SKM-1 (cell line): ENCODE measurements around the gene PDF.
A peak's percentile ranks its signal among the peaks of the same experiment; 100 is the strongest.
"Not testable (repeated sequence)": the region's sequence is repeated elsewhere in the genome, so short reads cannot be mapped to it uniquely, and the experiment has no call there.

Experiments
- DNase-seq: peaks from one replicate; lab custom pipeline; 2025; ENCODE audit not compliant: unreplicated experiment; lab: John Stamatoyannopoulos, UW

The PDF gene, protein sequence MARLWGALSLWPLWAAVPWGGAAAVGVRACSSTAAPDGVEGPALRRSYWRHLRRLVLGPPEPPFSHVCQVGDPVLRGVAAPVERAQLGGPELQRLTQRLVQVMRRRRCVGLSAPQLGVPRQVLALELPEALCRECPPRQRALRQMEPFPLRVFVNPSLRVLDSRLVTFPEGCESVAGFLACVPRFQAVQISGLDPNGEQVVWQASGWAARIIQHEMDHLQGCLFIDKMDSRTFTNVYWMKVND

DNA sequence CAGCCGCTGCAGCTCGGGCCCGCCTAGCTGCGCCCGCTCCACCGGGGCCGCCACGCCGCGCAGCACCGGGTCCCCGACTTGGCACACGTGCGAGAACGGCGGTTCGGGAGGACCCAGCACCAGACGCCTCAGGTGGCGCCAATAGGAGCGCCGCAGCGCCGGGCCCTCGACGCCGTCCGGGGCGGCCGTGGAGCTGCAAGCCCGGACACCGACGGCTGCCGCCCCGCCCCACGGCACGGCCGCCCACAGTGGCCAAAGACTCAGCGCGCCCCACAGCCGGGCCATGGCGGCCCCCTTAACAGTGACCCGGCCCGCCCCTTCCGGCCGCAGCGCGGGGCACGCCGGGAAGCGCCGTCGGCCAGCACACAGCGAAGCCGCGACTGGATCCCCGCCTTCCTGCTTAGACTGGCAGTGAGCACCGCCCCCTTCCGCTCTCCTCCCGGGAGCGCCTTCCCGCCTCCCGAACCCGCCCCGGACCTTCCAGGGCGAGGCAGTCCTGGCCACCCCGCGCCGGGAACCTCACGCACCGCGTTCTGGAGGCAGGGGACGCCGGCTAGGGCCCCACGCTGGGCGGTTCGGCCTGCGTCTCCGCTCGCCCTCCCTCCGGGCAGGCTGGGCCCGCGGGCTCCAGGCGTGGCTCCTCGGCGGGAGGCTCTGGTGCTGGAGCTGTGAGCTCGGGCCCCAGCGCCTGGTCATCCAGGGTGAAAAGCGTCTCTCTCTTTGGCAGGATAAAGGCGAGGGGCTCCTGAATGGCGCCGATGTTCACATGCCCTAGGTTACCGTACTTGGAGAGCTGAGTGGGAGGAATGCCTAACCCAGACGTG lies at the start of gene PDF:
Gene PDF (minus strand): TSS at position 303 of the 824 bp plus-strand sequence. CDS start 18 bp downstream, at position 285.
- DNase-seq: peak; percentile 68

DNA sequence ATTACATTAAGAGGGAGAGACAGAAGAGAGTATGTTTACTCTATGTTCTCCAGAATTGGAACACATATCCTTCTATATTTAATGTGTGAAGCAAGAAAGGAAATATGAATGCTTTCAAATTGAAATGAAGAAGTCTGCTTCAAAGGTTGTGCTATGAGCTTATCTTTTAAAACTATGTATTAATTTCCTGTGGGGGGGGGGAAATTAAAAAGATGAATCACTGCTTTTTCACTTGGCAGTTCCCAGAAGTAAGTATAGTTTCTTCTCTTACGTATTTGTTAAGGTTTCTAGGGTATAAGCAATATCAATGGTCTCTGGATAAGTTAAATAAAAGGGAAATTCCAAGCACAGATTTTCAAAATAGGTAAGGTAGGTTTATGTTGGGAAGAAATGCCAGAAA lies 48.4 kb upstream of the PDF start:
- no peak for DNase-seq

DNA sequence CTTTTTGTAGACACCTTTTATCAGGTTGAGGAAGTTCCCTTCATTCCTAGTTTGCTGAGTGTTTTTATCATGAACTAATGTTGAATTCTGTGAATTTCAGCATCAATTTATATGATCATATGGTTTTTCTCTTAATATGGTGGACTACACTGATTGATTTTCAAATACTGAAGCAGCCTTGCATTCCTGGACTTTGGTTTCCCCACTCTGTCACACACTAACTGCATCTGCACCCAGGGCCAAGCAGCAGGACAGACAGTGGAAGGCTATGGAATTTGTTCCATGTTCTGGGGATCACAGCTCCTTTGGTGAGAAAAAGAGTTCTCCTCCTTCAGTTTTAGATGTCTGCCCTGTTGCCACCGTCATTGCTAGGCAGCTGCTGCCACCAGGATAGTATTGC lies 47.6 kb upstream of the PDF start:
- no peak for DNase-seq

DNA sequence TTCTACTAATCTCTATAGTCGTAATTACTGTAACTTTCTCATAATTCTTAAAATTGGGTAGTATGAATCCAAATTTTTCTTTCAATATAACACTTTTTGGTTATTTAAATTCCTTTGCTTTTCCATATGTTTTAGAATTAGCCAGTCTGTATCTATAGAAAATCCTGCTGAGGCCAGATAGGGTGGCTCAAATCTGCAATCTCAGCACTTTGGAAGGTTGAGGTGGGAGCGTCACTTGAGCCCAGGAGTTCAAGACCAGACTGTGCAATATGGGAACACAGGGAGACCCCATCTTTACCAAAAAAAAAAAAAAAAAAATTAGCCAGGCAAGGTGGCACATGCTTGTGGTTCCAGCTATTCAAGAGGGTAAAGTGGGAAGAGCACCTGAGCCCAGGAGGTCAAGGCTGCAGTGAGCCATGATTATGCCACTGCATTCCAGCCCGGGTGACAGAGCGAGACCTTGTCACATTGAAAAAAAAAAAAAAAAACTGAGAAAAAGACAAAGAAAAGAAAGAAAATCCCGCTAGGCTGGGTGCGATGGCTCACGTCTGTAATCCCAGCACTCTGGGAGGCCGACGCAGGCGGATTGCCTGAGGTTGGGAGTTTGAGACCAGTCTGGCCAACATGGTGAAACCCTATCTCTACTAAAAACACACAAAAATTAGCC lies 46.1 kb upstream of the PDF start:
- no peak for DNase-seq

DNA sequence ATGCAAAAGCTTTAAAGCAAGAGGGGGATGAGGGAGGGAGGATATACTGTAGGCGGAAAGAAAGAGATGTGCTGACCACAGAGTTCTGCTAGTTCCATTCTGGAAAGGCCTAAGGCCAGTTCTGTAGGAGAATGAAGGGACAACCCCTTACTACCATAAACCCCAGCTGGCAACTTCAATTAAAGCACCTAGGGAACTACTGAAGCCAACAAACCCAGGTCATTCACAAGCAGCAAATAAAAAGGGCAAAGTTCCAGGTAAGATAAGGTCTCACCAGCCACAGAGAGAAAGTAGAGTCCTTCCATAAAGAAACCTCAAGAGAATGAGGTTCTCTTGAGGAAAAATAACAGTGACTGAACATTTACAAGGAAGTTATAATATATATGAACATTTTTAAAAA lies 42.6 kb upstream of the PDF start:
- no peak for DNase-seq

DNA sequence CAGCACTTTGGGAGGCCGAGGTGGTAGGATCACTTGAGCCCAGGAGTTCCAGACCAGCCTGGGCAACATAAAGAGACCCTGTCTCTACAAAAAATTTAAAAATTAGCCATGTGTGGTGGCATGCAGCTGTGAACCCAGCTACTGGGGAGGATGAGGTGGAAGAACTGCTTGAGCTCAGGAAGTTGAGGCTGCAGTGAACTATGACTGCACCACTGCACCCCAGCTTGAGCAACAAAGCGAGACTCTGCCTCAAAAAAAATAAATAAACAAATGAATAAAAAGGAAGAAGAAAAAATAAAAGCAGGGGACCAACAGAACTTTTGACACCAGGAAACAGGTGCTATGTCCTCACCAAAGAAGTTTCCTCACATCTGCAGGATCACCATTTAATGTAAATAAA lies 41.2 kb upstream of the PDF start:
- no peak for DNase-seq

DNA sequence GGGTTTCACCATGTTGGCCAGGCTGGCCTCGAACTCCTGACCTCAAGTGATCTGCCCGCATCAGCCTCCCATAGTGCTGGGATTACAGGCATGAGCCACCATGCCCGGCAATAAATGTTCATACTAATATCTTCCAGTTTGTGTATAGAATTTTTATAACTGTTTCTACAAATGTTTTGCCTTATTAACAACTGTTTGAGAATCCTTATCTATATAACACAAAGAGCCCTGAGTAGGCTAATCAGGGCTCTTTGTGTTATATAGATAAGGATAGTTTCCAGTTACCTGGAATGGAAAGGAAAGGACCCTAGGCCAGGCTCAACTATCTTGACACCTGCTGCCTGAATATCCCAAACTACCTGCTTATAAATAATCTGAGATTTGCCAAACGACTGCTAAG lies 38.5 kb upstream of the PDF start:
- no peak for DNase-seq

DNA sequence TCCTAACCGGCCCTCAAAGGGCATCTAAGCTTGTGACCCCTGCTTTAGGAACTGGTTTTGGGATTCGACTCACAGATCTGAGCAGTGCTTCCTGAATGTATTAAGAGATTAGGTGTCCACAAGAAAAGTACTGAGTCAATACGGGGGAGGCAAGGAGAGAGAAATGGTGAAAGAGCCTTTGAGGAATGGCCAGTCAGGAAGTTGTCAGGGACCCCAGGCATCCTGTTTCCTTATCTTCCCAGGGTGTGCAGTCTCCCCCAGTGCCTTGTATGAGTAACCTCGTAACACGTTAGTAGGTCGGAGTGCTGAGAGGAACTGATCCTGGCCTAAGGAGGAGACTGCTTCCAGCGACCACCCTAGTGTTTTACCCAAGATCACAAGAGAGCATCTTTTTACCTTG lies 37.6 kb upstream of the PDF start:
- DNase-seq: no peak

DNA sequence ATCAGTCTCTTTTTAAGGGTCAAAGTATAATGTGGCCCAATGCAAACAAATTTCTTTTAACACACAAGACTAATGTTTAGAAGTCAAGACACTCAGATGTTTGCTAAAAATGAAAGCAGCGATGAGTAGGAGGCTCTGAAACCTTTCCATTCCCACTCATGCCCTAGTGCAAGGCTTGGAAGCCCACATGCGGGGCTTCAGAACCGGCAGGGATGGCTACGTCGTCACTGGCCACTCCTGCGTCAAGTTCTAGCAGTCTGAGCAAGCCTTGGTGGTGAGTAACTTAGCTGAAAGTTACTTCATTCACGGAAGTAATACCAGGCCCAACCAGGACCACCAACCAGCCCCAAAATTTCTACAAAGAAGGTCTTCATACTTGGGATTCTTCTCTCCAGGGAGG lies 36.0 kb upstream of the PDF start:
- DNase-seq: no peak

DNA sequence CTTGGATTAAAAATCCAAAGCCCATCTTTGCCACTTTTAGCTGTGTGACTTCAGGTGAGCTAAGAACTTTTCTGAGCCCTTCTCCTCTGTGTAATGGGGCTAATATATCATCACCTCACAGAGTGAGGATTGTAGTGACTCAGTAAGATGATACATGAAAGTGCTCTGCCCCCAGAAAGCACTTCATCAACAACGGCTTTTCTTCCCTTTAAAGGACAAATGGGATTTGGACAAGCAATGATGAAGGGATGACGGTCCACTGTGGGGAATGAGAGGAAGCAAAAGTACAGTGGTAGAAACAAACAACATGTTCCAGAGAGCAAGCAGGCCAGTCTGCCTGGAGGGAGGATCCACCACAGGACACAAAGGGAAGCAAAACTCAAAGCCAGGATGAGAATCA lies 35.5 kb upstream of the PDF start:
- no peak for DNase-seq

DNA sequence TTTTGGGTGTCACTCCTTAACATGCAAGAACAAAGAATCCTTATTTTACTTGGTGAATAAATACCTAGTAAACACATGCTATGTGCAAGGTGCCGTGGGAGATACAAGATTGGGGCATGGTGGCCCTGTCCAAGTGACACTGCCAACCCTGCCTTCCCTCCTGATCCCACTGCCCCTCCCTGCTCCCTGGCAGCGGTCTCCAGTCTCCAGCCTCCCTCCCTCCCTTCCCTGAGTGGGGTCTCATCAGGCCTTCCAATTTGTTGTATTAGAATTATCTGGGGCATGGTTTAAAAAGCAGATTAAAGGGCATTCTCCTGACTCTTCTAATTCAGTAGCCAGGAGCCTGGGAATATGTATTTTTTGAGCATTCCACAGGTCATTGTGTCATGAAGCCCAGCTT lies 33.7 kb upstream of the PDF start:
- DNase-seq: no peak

DNA sequence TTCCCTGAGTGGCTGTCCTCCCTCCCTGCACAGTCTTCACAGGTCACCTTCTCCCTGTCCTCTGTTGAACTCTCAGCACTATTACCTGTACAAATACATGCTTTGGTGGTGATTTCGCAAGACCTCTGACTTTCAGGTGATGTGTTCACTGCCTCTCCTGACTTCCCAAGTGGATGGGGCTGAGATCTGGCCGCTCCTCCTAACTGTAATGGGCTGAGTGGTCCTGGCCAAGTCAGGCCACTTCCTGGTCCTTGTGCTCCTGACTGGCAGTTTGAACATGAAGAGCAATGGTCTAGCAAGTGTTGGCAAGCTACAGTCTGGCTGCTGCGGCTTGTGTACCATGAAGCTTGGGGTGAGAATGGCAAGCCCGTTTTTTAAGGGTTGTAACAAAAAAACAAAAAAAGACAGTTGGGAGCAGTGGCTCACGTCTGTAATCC lies 32.9 kb upstream of the PDF start:
- no peak for DNase-seq

DNA sequence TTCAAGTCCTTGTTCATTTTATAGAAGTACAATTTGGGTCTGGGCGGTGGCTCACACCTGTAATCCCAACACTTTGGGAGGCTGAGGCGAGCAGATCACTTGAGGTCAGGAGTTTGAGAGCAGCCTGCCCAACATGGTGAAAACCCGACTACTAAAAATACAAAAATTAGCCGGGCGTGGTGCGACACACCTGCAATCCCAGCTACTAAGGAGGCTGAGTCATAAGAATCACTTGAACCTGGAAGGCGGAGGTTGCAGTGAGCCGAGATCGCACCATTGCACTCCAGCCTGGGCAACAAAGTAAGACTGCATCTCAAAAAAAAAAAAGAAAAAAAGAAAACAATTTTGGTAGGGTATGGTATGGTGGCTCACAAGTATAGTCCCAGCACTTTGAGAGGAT lies 29.7 kb upstream of the PDF start:
- DNase-seq: not testable (repeated sequence)

DNA sequence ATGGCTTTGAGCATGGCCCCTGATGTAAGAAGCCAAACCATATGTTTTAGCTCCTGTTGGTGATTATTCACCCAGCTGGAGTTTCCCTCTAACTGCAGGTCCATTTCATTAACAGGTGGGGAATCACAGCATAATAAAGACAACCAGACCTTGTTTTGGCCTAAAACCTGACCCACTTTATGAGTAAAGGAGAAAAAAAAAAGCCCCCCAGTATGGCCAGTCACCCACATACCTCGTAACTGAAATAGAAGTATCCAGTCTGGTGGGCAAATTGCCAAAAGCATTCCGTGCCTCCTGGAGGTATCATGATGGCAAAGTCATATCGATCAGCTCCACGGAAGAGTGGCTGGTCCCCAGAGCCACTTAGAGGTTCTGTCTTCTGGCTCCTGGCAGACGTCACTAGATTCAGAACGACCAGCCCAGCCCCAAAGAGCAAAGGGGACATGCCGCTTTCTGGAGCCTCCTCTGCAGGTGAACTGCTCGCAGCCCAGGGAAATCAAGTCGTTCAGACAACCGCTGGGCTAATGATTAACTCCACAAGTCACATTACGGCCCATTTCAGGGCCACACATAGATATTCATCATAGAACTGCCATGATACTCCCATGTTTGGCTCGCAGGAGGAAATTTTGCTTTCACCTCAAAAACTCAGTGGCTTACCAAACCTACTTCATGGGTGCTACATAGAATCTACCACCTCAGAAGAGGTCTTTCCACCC lies 21.1 kb upstream of the PDF start, which contains the start of gene TMED6:
Gene TMED6 (minus strand): TSS at position 478 of the 719 bp plus-strand sequence. CDS start 33 bp downstream, at position 445.
- DNase-seq: no peak

DNA sequence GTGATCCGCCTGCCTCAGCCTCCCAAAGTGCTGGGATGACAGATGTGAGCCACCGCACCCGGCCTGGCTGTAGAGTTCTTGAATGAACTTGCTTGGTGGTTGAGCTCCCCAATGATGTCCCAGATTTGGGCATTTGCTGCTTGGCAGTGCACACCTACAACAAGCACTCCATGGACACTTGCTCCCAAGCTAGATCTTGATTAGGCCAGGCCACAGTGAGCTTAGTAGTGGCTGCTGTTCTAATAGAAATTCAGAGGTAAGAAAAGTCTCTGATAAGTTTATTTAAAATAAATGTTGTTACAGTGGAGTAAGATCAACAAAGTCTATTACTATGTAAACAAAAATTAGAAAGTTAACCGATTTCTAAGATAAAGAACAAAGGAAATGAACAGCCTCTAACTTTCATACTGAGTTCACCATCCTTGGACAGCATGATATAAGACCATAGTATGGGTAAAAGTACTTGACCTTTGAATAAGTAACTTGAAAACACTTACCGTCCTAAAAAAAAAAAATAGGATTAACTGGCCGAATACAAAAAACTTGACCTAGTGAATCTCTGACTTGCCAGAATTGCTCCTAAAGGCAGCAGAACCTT lies 20.2 kb upstream of the PDF start:
- DNase-seq: no peak

DNA sequence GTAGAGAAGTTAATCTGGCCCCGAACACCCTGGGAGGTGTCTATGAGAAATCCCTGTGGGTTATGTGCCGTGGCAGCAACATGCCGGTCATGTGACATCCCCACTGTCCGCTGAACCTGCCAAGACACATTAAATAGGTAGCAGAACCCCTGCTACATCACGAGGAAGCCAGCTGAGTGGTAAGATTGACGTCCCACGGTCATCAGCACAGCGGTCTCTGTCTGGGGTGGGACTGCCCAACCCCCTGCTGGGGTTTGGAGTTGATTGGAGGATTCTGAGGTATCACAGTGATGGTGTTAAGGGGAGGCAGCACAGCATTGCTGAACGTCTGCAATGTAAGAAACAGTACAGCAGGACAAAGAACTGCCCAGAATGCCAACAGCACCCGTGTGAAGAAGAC lies 19.1 kb upstream of the PDF start:
- DNase-seq: no peak

DNA sequence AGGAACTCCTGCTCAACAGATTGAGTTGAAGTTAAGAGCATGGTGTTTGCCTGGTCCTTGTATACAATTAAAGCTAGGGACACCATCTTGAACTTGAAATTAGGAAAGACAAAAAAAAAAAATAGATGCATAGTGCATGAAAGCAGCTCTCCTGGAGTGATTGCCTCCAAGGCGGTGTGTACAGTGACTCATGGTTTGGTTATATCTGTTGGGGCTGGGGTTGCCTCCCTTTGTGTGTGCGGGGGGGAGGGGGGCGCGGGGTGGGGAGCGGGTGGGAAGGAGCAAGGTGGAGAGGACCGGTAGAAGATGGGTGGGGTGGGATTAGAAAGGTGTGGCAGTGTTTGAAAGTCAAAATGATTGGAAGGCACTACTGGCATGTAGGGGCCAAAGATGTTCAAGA lies 17.8 kb upstream of the PDF start:
- DNase-seq: no peak

DNA sequence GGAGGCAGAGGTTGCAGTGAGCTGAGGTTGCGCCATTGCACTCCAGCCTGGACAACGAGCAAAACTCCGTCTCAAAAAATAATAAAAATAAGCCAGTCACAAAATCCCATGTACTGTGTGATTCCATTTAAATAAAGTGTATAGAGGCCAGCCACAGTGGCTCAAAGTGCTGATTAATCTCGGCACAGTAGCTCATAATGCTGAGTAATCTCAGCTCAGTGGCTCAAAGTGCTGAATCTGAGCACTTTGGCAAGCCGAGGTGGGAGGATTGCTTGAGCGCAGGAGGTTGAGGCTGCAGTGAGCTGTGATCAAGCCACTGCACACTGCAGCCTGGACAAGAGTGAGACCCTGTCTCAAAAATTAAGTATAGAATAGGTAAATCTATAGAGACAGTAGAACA lies 16.3 kb upstream of the PDF start:
- no peak for DNase-seq

DNA sequence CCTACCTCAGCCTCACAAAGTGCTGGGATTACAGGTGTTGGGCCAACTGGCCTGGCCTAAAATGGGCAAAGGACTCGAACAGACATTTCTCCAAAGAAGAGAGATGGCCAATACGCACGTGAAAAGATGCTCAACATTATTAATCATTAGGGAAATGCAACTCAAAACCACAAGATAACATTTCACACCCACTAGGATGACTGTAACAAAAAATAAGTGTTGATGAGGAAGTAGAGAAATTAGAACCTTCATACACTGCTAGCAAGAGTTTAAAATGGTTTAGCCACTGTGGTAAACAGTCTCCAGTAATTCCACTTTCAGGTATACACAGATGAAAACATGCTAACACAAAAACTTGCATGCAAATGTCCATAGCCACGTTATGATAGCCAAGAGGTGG lies 15.5 kb upstream of the PDF start:
- no peak for DNase-seq

DNA sequence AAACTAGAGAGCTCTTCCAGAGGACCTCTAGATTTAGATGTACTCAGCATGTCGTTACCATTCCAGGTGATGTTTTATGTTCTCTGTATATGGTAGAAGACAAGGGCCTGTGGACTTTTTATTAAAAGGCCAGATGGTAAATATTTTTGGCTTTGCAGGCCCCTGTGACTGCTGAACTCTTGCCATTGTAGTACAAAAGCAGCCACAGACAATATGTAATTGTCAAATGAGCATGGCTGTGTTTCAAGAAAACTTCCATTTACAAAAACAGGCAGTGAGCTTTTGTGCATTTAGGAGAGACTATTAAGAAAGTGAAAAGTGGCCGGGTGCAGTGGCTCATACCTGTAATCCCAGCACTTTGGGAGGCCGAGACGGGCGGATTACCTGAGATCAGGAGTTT lies 13.8 kb upstream of the PDF start:
- no peak for DNase-seq

DNA sequence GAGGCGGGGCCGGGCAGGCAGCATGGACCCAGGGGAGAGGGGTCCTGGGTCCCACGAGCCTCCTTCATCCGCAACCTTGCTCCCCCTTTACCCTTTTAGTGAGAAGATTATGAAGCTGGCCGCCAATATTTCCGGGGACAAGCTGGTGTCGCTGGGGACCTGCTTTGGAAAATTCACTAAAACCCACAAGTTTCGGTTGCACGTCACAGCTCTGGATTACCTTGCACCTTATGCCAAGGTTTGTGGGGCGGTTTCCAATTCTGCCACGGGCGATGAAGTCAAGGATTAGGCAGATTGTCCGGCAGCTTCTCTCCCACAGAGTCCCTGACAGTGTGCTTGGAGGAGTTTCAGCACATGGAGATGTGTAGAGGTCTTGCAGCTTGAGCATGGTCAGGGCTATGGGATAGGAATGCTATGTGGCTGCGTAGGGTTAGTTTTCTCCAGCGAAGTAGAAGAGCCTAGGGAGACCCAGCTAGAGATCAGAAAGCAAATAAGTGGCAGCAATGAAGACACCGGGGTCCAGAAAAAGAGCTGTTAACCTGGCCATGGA lies 9.8 kb upstream of the PDF start:
- no peak for DNase-seq
